ENCODE data around the gene ALG1.
"Not testable (repeated sequence)": the region's sequence is repeated elsewhere in the genome, so short reads cannot be mapped to it uniquely, and the experiment has no call there.

ALG1 gene

GRCh38 chr16:5071681-5072333, at the start of gene ALG1:
Gene ALG1, plus strand, starts transcription at chr16:5071843. Its CDS starts 7 bp downstream, at chr16:5071850.
- peak; percentile 82 for DNase-seq

GRCh38 chr16:5022521-5022920, 49.1 kb upstream of the ALG1 start:
- no peak for DNase-seq

- DNase-seq = peak; percentile 74
These were observed 47.0 kb upstream of the ALG1 start for GRCh38 chr16:5024632-5025031.

- peak; percentile 45 for DNase-seq
These were observed 46.4 kb upstream of the ALG1 start for GRCh38 chr16:5025171-5025632.

- no peak for DNase-seq
These were observed 45.0 kb upstream of the ALG1 start for GRCh38 chr16:5026664-5027063.

- DNase-seq = no peak
These were observed 44.6 kb upstream of the ALG1 start for GRCh38 chr16:5027086-5027485.

GRCh38 chr16:5027575-5028235, 43.9 kb upstream of the ALG1 start:
- no peak for DNase-seq

- DNase-seq = no peak
These were observed 42.6 kb upstream of the ALG1 start for GRCh38 chr16:5028950-5029475.

- DNase-seq = no peak
These were observed 41.3 kb upstream of the ALG1 start for GRCh38 chr16:5030251-5030870.

- DNase-seq = no peak
These were observed 40.0 kb upstream of the ALG1 start for GRCh38 chr16:5031601-5032000.

GRCh38 chr16:5032748-5033167, 38.9 kb upstream of the ALG1 start:
- no peak for DNase-seq

GRCh38 chr16:5033256-5034166, 38.1 kb upstream of the ALG1 start, which contains the start of gene NAGPA:
Gene NAGPA, minus strand, starts transcription at chr16:5033935. Its CDS starts 21 bp downstream, at chr16:5033914.
- DNase-seq = peak; percentile 78

GRCh38 chr16:5034167-5034523, 37.5 kb upstream of the ALG1 start:
- DNase-seq = no peak

- no peak for DNase-seq
These were observed 35.8 kb upstream of the ALG1 start for GRCh38 chr16:5035909-5036227.

- DNase-seq = peak; percentile 46
These were observed 35.2 kb upstream of the ALG1 start for GRCh38 chr16:5036228-5037156.

GRCh38 chr16:5040451-5040850, 31.2 kb upstream of the ALG1 start:
- no peak for DNase-seq

- DNase-seq = no peak
These were observed 30.0 kb upstream of the ALG1 start for GRCh38 chr16:5041600-5042133.

- no peak for DNase-seq
These were observed 29.0 kb upstream of the ALG1 start for GRCh38 chr16:5042574-5043171.

- no peak for DNase-seq
These were observed 27.6 kb upstream of the ALG1 start for GRCh38 chr16:5044011-5044540.

GRCh38 chr16:5044581-5044980, 27.1 kb upstream of the ALG1 start:
- not testable (repeated sequence) for DNase-seq
